HepG2 (cell line): ENCODE data around the gene CHRD. TPM values are rescaled to one million over a fixed set of nuclear protein-coding genes. Genes with fewer than 3 reads are reported as not detected.
A peak's percentile ranks its signal among the peaks of the same experiment; 100 is the strongest.

Experiments used
- ATF7-NPFF ChIP-seq: sonication (generic); formaldehyde crosslinking; IDR thresholded peaks from 2 replicates; pipeline ENCODE4 v1.8.1; 2023; ENCODE audit warnings: mild to moderate bottlenecking, low read depth, missing genetic modification reagents, moderate library complexity
- FOXO1 ChIP-seq: sonication (generic); formaldehyde crosslinking; IDR thresholded peaks from 2 replicates; pipeline ENCODE4 v1.4.0; 2020; ENCODE audit warnings: missing genetic modification reagents
- HMGXB4 ChIP-seq, 2 experiments: sonication (generic) in 1 of 2; formaldehyde crosslinking in 1 of 2; IDR thresholded peaks; 2 replicates each; pipeline versions ENCODE4 v1.4.0 to v1.6.1; 2018 to 2020; ENCODE audit warnings: missing genetic modification reagents in 2 of 2, borderline replicate concordance in 1 of 2, low read depth in 1 of 2, mild to moderate bottlenecking in 1 of 2, missing biosample characterization in 1 of 2
- HOXD1 ChIP-seq: sonication (generic); formaldehyde crosslinking; IDR thresholded peaks from 2 replicates; pipeline ENCODE4 v1.5.0; 2020; ENCODE audit warnings: missing genetic modification reagents
- KDM5A ChIP-seq: fragments of 200-600 bp; sonication (generic); IDR thresholded peaks from 2 replicates; pipeline ENCODE4 v1.7.0; 2018; ENCODE audit warnings: antibody characterized with exemption, mild to moderate bottlenecking, low read length, borderline replicate concordance
- MBNL3 ChIP-seq: fragments of 250-450 bp; sonication (Bioruptor Pico); conservative IDR thresholded peaks from 2 replicates; pipeline ENCODE4 v1.8.0; 2022; ENCODE audit warnings: mild to moderate bottlenecking, inconsistent platforms
- MXD4 ChIP-seq: IDR thresholded peaks from 2 replicates; pipeline ENCODE4 v1.6.1; 2016; ENCODE audit warnings: mild to moderate bottlenecking, missing biosample characterization, missing genetic modification reagents
- NR2F1 ChIP-seq, 2 experiments: fragments of 450-650 bp in 1 of 2; formaldehyde crosslinking in 1 of 2; IDR thresholded peaks; 2 replicates each; pipeline versions ENCODE4 v1.5.0 to v1.6.1; 2016 to 2020; ENCODE audit warnings: mild to moderate bottlenecking in 1 of 2, missing compliant biosample characterization in 1 of 2, missing genetic modification reagents in 1 of 2, moderate library complexity in 1 of 2
- POGK ChIP-seq: sonication (generic); formaldehyde crosslinking; conservative IDR thresholded peaks from 2 replicates; pipeline ENCODE4 v1.8.0; 2022; ENCODE audit warnings: mild to moderate bottlenecking, moderate library complexity, missing genetic modification reagents
- POLR2AphosphoS2 ChIP-seq: IDR thresholded peaks from 2 replicates; pipeline ENCODE4 v1.6.1; 2011; ENCODE audit warnings: low read depth, low read length, improper control_type of control experiment
- RFX3 ChIP-seq: IDR thresholded peaks from 2 replicates; pipeline ENCODE4 v1.6.1; 2016; ENCODE audit warnings: missing biosample characterization, missing genetic modification reagents
- SMARCC2 ChIP-seq: fragments of 450-650 bp; IDR thresholded peaks from 2 replicates; pipeline ENCODE4 v1.6.1; 2017; ENCODE audit warnings: antibody characterized with exemption, mild to moderate bottlenecking
- SOX13 ChIP-seq, 3 experiments: fragments of 450-650 bp in 1 of 3; sonication (generic) in 1 of 3; formaldehyde crosslinking in 1 of 3; IDR thresholded peaks in 2 of 3; conservative IDR thresholded peaks in 1 of 3; 2 replicates each; pipeline versions ENCODE4 v1.5.0 to v1.6.1; 2016 to 2020; ENCODE audit warnings: antibody characterized with exemption in 1 of 3, mild to moderate bottlenecking in 1 of 3, missing compliant biosample characterization in 1 of 3, missing genetic modification reagents in 1 of 3, moderate library complexity in 1 of 3
- SP140L ChIP-seq: sonication (generic); formaldehyde crosslinking; IDR thresholded peaks from 2 replicates; pipeline ENCODE4 v1.4.0; 2020; ENCODE audit warnings: missing genetic modification reagents, borderline replicate concordance
- ZBTB25 ChIP-seq: IDR thresholded peaks from 2 replicates; pipeline ENCODE4 v1.6.1; 2018; ENCODE audit warnings: missing genetic modification reagents
- ZBTB34 ChIP-seq: sonication (generic); formaldehyde crosslinking; IDR thresholded peaks from 2 replicates; pipeline ENCODE4 v1.8.0; 2022; ENCODE audit warnings: mild to moderate bottlenecking, missing genetic modification reagents
- ZFP62 ChIP-seq: sonication (generic); formaldehyde crosslinking; IDR thresholded peaks from 2 replicates; pipeline ENCODE4 v1.4.0; 2020; ENCODE audit warnings: missing genetic modification reagents
- ZNF253 ChIP-seq: sonication (generic); formaldehyde crosslinking; IDR thresholded peaks from 2 replicates; pipeline ENCODE4 v1.8.0; 2022; ENCODE audit warnings: mild to moderate bottlenecking, missing genetic modification reagents, borderline replicate concordance
- ZNF263 ChIP-seq: sonication (generic); formaldehyde crosslinking; IDR thresholded peaks from 2 replicates; pipeline ENCODE4 v1.4.0; 2020; ENCODE audit warnings: missing genetic modification reagents
- ZNF616 ChIP-seq: sonication (generic); formaldehyde crosslinking; IDR thresholded peaks from 2 replicates; pipeline ENCODE4 v1.5.0; 2020; ENCODE audit warnings: low read depth, mild to moderate bottlenecking, missing genetic modification reagents
- ZNF773 ChIP-seq: sonication (generic); formaldehyde crosslinking; IDR thresholded peaks from 2 replicates; pipeline ENCODE4 v1.4.0; 2020; ENCODE audit warnings: missing genetic modification reagents, borderline replicate concordance
- ZSCAN31 ChIP-seq: sonication (generic); formaldehyde crosslinking; IDR thresholded peaks from 2 replicates; pipeline ENCODE4 v1.5.0; 2020; ENCODE audit warnings: low read depth, mild to moderate bottlenecking, missing genetic modification reagents
- polyA plus RNA-seq, 8 experiments: library from polyadenylated mRNA; depleted of rRNA in 3 of 8; stranded (reverse) in 7 of 8; unstranded in 1 of 8; fragments of >200 nt; fragmentation: Illumina TruSeq in 4 of 8; extraction: Trizol in 4 of 8; gene quantifications; 2 replicates each; pipeline versions ENCODE4 v1.2.1 to v1.2.3, GENCODE V29; 2011 to 2016; ENCODE audit warnings: low read depth in 4 of 8, missing spikeins in 1 of 8, mixed read lengths in 1 of 8; ENCODE audit not compliant: insufficient read depth in 1 of 8
- total RNA-seq, 5 experiments: library from RNA; depleted of rRNA; stranded (reverse); fragments of >200 nt; fragmentation: Illumina TruSeq; extraction: Trizol; gene quantifications; 2 replicates each; pipeline ENCODE4 v1.2.3, GENCODE V29; 2016; ENCODE audit warnings: low read depth in 1 of 5

Gene CHRD
- total and polyA plus RNA-seq, 2 of the 13 experiments (the other 11 are each of a cell fraction or from before 2014, with no cell fraction given), result 22.2 to 35.2 TPM

- peak; percentile 71; the same call in 1 of the 2 replicates for TF ChIP-seq POGK (CRISPR knock-in tag)
- no peak for TF ChIP-seq ZFP62 (CRISPR knock-in tag)
- no peak for TF ChIP-seq SOX13 (IDR thresholded peaks at IDR 0.05)
- TF ChIP-seq SOX13 (CRISPR knock-in tag; conservative IDR thresholded peaks at IDR 0.05 in 1 of 2, IDR thresholded peaks at IDR 0.05 in 1 of 2), result no peak
- no peak for TF ChIP-seq SMARCC2
- no peak; the same call in 1 of the 2 replicates for TF ChIP-seq FOXO1 (CRISPR knock-in tag)
- TF ChIP-seq SP140L (CRISPR knock-in tag), result 0 out of 2 replicates have a peak, but pooled peaks have one; percentile 11
- peak; percentile 61; the same call in 1 of the 2 replicates for TF ChIP-seq ATF7-NPFF (CRISPR knock-in tag)
- TF ChIP-seq RFX3, result no peak
- no peak for TF ChIP-seq MBNL3 (CRISPR knock-in tag)
- TF ChIP-seq HOXD1, result no peak
- no peak for TF ChIP-seq ZBTB34 (CRISPR knock-in tag)
- no peak for TF ChIP-seq ZNF263 (CRISPR knock-in tag)
- TF ChIP-seq POLR2AphosphoS2, result peak; percentile 40; the same call in 1 of the 2 replicates
- TF ChIP-seq ZNF773, result no peak
- TF ChIP-seq ZBTB25 (CRISPR knock-in tag), result peak; percentile 83
- TF ChIP-seq HMGXB4 (CRISPR knock-in tag; IDR thresholded peaks at IDR 0.05; ENCODE audit: borderline replicate concordance in 1 of 2, low read depth in 1 of 2), result peak; percentile 50 to 68; a peak in 3 of 4 replicates
- 0 out of 2 replicates have a peak, but pooled peaks have one; percentile 42 for TF ChIP-seq ZNF616 (CRISPR knock-in tag)
- TF ChIP-seq MXD4 (CRISPR knock-in tag), result 0 out of 2 replicates have a peak, but pooled peaks have one; percentile 43
- TF ChIP-seq ZSCAN31 (CRISPR knock-in tag), result peak; percentile 68; the same call in 1 of the 2 replicates
- no peak; the same call in 1 of the 2 replicates for TF ChIP-seq KDM5A
- 0 out of 2 replicates have a peak, but pooled peaks have one; percentile 16 for TF ChIP-seq ZNF253 (CRISPR knock-in tag)
- no peak for TF ChIP-seq NR2F1 (CRISPR knock-in tag; IDR thresholded peaks at IDR 0.05)
These were observed 44.0 kb upstream of the CHRD start (continued) for GRCh38 chr3:184335661-184336546.
